Tibial nerve (tissue), 3 donors: Measurements from ENCODE around the gene MSRB3.

Source experiments
- CTCF ChIP-seq, 5 experiments: fragments of 200-600 bp in 3 of 5; fragments of 450-650 bp in 2 of 5; sonication (generic) in 3 of 5; IDR thresholded peaks; one replicate each; pipeline ENCODE4 v1.5.1; 2016 to 2019; ENCODE audit warnings: antibody characterized with exemption in 5 of 5, mild to moderate bottlenecking in 3 of 5, moderate library complexity in 2 of 5
- POLR2A ChIP-seq, 2 donors: fragments of 450-650 bp; IDR thresholded peaks; one replicate each; pipeline ENCODE4 v1.6.1; 2017; ENCODE audit warnings: antibody characterized with exemption in 2 of 2, mild to moderate bottlenecking in 2 of 2, moderate library complexity in 2 of 2

GRCh38 chr12:65454115-65454787 is 175.8 kb downstream of the MSRB3 start:
- TF ChIP-seq CTCF (IDR thresholded peaks at IDR 0.05), result no peak
- TF ChIP-seq POLR2A (IDR thresholded peaks at IDR 0.05), result no peak
